GM18867 (cell line): ENCODE measurements around the gene TRAK1.
"Not testable (repeated sequence)": the region's sequence is repeated elsewhere in the genome, so short reads cannot be mapped to it uniquely, and the experiment has no call there.

ENCODE experiments used
- ATAC-seq: cut with Tn5 transposase; IDR thresholded peaks from one replicate; pipeline ENCODE4 v1.9.1; 2021; ENCODE audit warnings: mild to moderate bottlenecking, moderate library complexity; ENCODE audit not compliant: unreplicated experiment

Gene TRAK1, protein sequence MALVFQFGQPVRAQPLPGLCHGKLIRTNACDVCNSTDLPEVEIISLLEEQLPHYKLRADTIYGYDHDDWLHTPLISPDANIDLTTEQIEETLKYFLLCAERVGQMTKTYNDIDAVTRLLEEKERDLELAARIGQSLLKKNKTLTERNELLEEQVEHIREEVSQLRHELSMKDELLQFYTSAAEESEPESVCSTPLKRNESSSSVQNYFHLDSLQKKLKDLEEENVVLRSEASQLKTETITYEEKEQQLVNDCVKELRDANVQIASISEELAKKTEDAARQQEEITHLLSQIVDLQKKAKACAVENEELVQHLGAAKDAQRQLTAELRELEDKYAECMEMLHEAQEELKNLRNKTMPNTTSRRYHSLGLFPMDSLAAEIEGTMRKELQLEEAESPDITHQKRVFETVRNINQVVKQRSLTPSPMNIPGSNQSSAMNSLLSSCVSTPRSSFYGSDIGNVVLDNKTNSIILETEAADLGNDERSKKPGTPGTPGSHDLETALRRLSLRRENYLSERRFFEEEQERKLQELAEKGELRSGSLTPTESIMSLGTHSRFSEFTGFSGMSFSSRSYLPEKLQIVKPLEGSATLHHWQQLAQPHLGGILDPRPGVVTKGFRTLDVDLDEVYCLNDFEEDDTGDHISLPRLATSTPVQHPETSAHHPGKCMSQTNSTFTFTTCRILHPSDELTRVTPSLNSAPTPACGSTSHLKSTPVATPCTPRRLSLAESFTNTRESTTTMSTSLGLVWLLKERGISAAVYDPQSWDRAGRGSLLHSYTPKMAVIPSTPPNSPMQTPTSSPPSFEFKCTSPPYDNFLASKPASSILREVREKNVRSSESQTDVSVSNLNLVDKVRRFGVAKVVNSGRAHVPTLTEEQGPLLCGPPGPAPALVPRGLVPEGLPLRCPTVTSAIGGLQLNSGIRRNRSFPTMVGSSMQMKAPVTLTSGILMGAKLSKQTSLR

GRCh38 chr3:42090973-42091731, at the start of gene TRAK1:
TRAK1 (plus strand) TSS chr3:42091357; CDS start chr3:42091470, 113 bp downstream.
- no peak for ATAC-seq

DNA sequence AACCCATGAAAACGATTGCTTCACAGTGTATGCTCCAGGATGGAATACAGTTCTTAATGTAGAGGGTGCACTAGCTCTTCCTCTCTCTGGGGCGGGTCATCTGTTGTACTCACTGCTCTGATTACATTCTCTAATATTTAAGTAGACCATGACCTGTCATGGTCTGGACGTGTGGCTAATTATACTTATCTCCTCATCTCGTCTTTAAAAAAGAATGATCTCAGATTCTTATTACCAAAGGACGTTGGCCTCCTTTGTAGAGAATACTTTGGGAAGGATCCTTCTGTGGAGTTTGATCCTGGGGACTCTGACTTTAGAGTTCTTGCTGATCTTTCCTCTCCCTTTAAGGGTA, 48.4 kb upstream of the TRAK1 start:
- no peak for ATAC-seq

GRCh38 chr3:42043099-42043813, 47.9 kb upstream of the TRAK1 start:
- no peak for ATAC-seq

GRCh38 chr3:42045708-42046243, 45.4 kb upstream of the TRAK1 start:
- ATAC-seq = no peak

GRCh38 chr3:42048526-42048925, 42.6 kb upstream of the TRAK1 start:
- not testable (repeated sequence) for ATAC-seq

DNA sequence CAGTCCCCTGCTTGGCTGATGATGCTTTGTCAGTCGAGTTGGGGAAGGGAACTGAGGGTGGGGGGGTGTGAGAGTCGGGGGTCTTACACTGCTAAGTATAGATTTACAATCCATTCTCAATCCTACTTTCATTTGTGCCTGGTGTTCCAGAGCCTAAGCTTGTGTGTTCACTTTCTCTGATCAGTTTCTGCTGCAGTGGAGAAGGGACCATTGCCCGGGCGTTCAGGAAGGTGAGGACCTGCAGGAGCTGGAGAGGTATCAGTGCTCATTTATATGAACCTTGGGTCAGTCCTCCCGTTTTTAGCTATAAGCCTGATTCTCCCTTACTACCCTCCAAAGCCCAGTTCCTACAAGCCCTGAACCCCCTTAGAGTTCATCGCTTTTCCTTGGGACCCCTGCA, 41.0 kb upstream of the TRAK1 start:
- no peak for ATAC-seq

GRCh38 chr3:42051384-42052131, 39.6 kb upstream of the TRAK1 start:
- peak; percentile 35 for ATAC-seq

DNA sequence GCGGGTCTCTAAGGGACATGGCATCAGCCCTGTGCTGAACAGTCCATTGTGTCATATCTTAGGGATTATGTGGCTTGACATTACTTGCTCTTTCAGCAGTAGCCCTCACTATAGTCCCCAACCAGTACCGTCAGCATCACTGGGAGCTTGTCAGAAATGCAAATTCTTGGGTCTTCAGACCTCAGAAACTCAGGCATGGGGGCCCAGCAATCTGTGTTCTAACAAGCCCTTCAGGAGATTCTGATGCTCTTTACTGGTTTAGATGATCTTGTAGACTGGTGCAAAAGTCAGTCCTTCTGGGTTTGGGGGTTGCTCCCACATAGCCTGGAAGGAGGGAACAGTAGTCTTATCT, 39.0 kb upstream of the TRAK1 start:
- peak; percentile 75 for ATAC-seq

GRCh38 chr3:42052484-42053351, 38.4 kb upstream of the TRAK1 start:
- no peak for ATAC-seq

GRCh38 chr3:42053476-42053875, 37.7 kb upstream of the TRAK1 start:
- no peak for ATAC-seq

- ATAC-seq = no peak
These were observed 35.9 kb upstream of the TRAK1 start for GRCh38 chr3:42055291-42055690.

- ATAC-seq = no peak
These were observed 34.3 kb upstream of the TRAK1 start for GRCh38 chr3:42056840-42057239.

DNA sequence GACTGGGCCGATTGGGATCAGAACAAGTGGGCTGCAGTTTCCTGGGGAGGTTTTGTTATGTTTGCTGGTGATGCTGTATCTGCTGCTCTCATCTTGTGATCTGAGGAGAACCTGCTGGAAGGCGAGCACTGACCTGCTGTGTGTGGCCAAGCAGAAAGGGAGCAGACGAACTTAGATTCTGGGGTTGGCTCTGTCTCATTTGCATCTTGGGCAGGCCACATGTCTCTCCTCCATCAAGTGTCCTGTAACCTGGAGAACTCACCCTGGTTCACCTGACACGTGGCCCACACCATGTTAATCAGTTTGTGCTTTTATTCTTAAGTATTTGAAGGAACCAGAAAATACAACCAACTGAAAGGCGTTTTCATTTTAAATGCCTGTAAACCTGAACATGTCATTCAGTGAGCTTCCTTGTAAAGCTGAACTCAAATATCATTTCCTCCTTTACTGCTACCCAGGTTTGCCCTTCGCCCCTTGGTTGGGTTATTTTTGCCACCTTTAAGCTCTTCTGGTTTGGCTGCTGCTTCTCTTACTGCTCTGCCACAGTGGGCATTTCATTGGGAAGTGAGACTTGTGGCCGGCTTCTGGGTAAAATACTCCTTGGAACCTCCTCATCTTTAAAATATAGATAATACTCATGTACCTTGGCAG, 33.5 kb upstream of the TRAK1 start:
- peak; percentile 87 for ATAC-seq

- ATAC-seq = no peak
These were observed 30.0 kb upstream of the TRAK1 start for GRCh38 chr3:42061025-42061712.

DNA sequence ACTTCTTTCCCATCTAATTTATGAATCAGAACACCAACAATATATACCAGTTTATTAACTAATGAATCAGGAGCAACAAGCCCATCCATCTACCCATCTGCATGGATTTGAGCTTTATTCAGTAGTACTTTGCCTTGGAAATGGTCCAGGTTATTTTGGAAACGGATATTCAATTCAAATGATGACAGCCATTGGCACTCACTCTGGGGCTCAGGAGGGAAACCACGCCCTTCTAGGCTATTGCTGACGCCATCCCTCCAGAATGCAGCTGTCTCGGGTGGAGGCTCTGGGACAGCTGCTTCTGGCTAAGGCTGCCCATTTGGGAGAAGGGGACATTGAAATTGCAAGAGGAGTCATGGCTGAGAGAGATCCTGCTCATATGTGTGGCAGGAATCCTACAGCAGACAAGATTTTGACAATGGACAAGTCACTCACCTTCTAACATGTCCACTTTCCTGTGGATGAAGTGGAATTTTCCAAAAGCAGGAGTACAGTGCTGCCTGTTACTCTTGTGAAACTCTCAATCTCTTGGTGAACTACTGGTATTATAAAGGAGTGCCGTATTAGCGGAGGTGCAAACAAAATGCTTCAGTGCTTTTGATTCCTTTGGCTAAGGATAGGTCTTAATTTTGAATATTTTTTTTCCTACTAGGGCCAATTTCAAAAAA, 29.3 kb upstream of the TRAK1 start:
- ATAC-seq = no peak

DNA sequence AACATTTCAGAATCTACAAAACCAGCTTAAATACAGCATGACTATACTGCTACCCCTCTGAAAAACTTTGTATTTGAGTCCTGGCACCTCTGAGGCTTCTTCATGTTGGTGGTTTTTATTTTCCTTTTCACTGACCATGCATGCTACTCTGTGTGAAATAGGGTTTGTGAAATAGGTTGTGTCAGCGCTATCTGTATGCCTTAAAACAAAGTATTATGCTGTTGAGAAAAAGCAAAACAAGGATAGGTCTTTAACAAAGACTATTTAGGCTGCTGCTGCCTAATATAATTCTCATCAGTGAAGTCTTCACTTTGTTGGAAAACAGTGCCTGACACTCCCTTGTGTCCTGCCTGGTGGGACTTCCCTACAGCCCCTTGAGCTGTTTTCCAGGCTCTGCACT, 28.7 kb upstream of the TRAK1 start:
- no peak for ATAC-seq

DNA sequence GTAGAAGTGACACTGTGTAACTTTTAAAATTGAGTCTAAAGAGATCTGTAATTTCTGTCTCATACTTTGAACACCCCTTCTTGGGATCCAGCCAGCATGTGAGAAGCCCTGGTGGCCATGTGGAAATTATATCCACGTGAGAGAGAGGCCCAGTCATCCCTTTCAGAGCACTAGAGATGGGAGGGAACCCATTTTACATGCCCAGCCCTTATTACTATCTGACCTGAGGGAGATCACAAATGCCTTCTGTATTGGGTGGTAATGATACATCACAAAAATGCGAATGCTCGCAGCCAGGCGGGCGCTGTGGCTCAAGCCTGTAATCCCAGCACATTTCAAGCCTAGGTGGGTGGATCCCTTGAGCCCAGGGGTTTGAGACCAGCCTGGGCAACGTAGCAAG, 27.3 kb upstream of the TRAK1 start:
- no peak for ATAC-seq
